A549 treated with ZK216348 at 1 μM for 4 hours (cell line): Measurements from ENCODE around the gene MRPL54. TPM values are rescaled to one million over a fixed set of nuclear protein-coding genes. Genes with fewer than 3 reads are reported as not detected.

Source experiments
- total RNA-seq: library from RNA; stranded (reverse); fragments of 200-300 nt; extraction: Qiagen RNA extraction; gene quantifications from 5 replicates; pipeline ENCODE4 v1.2.3, GENCODE V29; 2022; ENCODE audit warnings: low read depth

Gene MRPL54
- 52.6 to 80.6 TPM (median 66.7 TPM) in 5 replicates for total RNA-seq

DNA sequence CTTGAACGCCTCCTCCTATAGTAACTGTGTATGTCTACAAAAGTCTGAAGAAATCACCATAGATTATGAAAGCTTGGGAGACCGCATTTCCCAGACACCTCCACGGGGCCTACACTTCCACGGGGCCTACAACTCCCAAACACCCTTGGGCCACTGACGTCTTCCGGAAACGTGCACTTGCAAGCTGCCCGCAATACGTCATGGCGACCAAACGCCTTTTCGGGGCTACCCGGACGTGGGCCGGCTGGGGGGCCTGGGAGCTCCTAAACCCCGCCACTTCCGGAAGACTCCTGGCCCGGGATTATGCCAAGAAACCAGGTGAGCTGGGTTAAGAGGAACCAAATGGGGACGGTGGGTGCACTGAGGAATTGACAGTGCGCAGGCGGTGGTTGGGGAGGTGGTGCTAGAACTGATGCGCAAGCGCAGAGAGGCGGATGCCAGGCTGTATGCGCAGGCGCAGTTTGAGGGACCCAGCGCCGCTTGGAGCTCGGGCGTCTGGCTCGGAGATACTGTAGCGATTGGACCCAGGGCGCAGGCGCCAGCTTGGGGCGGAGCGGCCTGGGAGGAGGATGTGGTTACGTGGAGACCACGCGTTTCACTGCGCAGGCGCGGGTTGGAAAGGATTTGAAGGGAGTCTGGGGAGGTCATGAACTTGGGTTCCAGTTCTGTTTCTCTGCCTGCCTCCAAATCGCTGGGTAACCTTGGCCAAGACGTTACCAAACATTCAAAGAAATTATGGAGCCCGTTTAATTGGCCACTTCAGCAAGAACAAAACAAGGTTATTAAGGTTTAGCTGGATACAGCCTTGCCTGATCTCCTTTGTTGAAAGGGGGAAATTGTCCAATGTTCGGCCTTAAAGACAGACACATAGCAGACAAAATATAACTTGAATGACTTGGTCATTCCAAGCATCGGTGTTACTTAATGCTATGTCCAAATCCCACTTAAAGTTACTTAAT is at the start of gene MRPL54:
MRPL54 (plus strand) TSS at position 182 of the 959 bp plus-strand sequence; CDS start at position 201, 19 bp downstream.

DNA sequence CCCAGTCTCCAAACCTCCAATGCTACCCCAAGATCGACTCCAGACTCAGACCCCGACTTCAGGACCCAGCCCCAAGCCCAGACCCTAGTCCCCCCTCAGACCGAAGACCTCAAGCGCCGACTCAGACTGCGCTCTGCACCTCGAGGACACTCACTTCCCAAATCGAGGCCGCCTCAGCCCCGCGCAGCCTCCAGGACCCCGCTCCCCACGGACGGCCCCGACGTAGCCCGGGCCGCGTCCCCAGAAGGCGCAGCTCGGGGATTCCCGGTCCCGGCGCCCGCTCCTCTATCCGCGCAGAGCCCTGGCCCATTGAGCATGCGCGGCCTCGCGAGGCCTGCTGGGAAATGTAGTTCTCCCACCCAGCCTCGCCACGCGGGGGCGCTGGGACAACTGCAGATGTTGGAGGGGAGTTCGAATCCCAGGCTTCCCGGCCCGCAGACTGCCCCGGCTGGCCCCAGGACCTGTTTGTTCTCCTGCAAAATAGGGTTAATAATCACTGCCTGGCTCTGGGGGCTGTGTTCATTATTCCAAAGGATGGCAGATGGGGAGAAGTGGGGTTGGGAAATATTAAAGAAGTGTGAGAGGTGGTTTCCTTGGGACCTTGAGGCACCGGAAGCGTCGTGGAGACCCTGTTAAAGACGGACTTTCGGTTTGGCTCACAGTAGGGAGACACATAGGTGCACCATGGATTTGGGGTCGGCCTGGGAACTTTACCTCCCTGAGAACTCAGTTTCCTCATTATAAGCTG is 926 bp upstream of the MRPL54 start, which contains the start of gene APBA3:
APBA3 (minus strand) TSS at position 311 of the 748 bp plus-strand sequence. CDS start 1,428 bp downstream, outside the sequence.

DNA sequence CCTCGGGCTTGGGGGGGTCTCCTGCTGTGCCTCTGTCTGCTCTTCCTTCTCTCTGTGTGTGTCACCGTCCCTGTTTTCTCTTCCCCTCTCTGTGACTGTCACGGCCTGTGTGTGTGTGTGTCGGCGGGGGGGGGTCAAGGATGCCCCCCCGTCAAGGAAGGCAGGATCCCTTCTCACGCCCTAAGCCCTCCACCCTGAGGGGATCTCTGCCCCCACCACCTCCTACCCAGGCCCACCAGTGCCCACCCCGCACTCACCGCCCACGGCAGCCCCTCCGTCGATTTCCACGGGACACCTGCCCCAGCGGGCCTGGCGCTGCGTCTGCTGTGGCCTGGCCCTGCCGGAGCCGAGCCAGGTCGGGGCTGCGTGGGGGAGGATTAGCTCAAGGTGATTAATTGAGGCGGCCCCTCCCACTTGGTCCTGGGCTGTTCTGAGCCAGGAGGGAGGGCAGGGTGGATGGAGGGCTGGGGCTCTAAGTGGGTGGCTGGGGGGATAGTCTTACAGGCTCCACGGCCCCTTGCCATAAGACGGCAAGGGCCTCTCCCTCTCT is 9.5 kb downstream of the MRPL54 start, which contains the start of gene RAX2:
RAX2 (minus strand) TSS at position 323 of the 550 bp plus-strand sequence. CDS start 486 bp downstream, outside the sequence.

GRCh38 chr19:3785938-3786824 is 23.7 kb downstream of the MRPL54 start, which contains the start of gene MATK:
Gene MATK (minus strand): TSS chr19:3786381. CDS start chr19:3785135, 1,246 bp downstream.

Other genes starting within 250 kb of the MRPL54 start
- not detected in 5 replicates for gene TEKTIP1, start 223.5 kb upstream of the MRPL54 start, total RNA-seq
- gene MFSD12, start 205.1 kb upstream of the MRPL54 start, total RNA-seq, result 90.3 to 170 TPM (median 159 TPM) in 5 replicates
- gene HMG20B, start 189.7 kb upstream of the MRPL54 start, total RNA-seq, result 38.2 to 67.9 TPM (median 66.7 TPM) in 5 replicates
- 0.16 to 0.27 TPM (median 0.19 TPM) in 5 replicates for gene GIPC3, start 177.2 kb upstream of the MRPL54 start, total RNA-seq
- 0.74 to 1.3 TPM (median 0.90 TPM) in 5 replicates for gene TBXA2R, start 155.8 kb upstream of the MRPL54 start, total RNA-seq
- 10.0 to 23.1 TPM (median 19.1 TPM) in 5 replicates for gene CACTIN, start 135.9 kb upstream of the MRPL54 start, total RNA-seq
- gene PIP5K1C, start 62.2 kb upstream of the MRPL54 start, total RNA-seq, result 6.0 to 16.0 TPM (median 14.2 TPM) in 5 replicates
- gene TJP3, start 54.3 kb upstream of the MRPL54 start, total RNA-seq, result 0.22 to 1.1 TPM (median 0.81 TPM) in 5 replicates
- 5.0 to 13.9 TPM (median 12.6 TPM) in 5 replicates for gene APBA3, start 990 bp upstream of the MRPL54 start, total RNA-seq
- not detected in 5 replicates for gene RAX2, start 9.5 kb downstream of the MRPL54 start, total RNA-seq
- gene MATK, start 23.7 kb downstream of the MRPL54 start, total RNA-seq, result 0.41 to 2.0 TPM (median 1.0 TPM) in 5 replicates
- 0.13 to 0.30 TPM (median 0.24 TPM) in 3 of 5 replicates, not detected in the others for gene ZFR2, start 106.4 kb downstream of the MRPL54 start, total RNA-seq
- gene ATCAY, start 118.0 kb downstream of the MRPL54 start, total RNA-seq, result 0.04 to 0.22 TPM (median 0.12 TPM) in 4 of 5 replicates, not detected in the other
- not detected in 5 replicates for gene NMRK2, start 170.4 kb downstream of the MRPL54 start, total RNA-seq
- gene DAPK3, start 208.4 kb downstream of the MRPL54 start, total RNA-seq, result 36.8 to 52.9 TPM (median 47.1 TPM) in 5 replicates
- gene EEF2, start 222.8 kb downstream of the MRPL54 start, total RNA-seq, result 784 to 1,088 TPM (median 1,072 TPM) in 5 replicates
- gene PIAS4, start 245.1 kb downstream of the MRPL54 start, total RNA-seq, result 13.4 to 17.1 TPM (median 14.3 TPM) in 5 replicates